HG03095 (cell line): Measurements from ENCODE around the gene OXA1L.
A peak's percentile ranks its signal among the peaks of the same experiment; 100 is the strongest.
"Not testable (repeated sequence)": the region's sequence is repeated elsewhere in the genome, so short reads cannot be mapped to it uniquely, and the experiment has no call there.

ENCODE experiments used
- ATAC-seq: cut with Tn5 transposase; IDR thresholded peaks from one replicate; pipeline ENCODE4 v1.9.1; 2021; ENCODE audit warnings: moderate library complexity; ENCODE audit not compliant: unreplicated experiment

OXA1L gene

GRCh38 chr14:22798528-22798927 lies 32.0 kb downstream of the OXA1L start:
- no peak for ATAC-seq

GRCh38 chr14:22800346-22800745 lies 33.9 kb downstream of the OXA1L start:
- no peak for ATAC-seq

- ATAC-seq = no peak
Observed at GRCh38 chr14:22801716-22802115, 35.2 kb downstream of the OXA1L start.

GRCh38 chr14:22802860-22803686 lies 36.6 kb downstream of the OXA1L start:
- peak; percentile 49 for ATAC-seq

- peak; percentile 34 for ATAC-seq
Observed at GRCh38 chr14:22803687-22803974, 37.1 kb downstream of the OXA1L start.

GRCh38 chr14:22805235-22805634 lies 38.7 kb downstream of the OXA1L start:
- not testable (repeated sequence) for ATAC-seq

GRCh38 chr14:22807432-22808087 lies 41.1 kb downstream of the OXA1L start:
- no peak for ATAC-seq

GRCh38 chr14:22808388-22809209 lies 42.1 kb downstream of the OXA1L start:
- ATAC-seq = no peak

- ATAC-seq = no peak
Observed at GRCh38 chr14:22811722-22812121, 45.2 kb downstream of the OXA1L start.

- ATAC-seq = no peak
Observed at GRCh38 chr14:22812744-22813143, 46.3 kb downstream of the OXA1L start.

- no peak for ATAC-seq
Observed at GRCh38 chr14:22813145-22813544, 46.7 kb downstream of the OXA1L start.

- no peak for ATAC-seq
Observed at GRCh38 chr14:22814373-22814772, 47.9 kb downstream of the OXA1L start.

- no peak for ATAC-seq
Observed at GRCh38 chr14:22814941-22815713, 48.6 kb downstream of the OXA1L start, which contains the start of gene SLC7A7. Gene SLC7A7 (minus strand): TSS chr14:22815435. CDS start chr14:22813398, 2,037 bp downstream.

- peak; percentile 46 for ATAC-seq
Observed at GRCh38 chr14:22819151-22819988, 52.9 kb downstream of the OXA1L start.

- no peak for ATAC-seq
Observed at GRCh38 chr14:22820731-22821130, 54.2 kb downstream of the OXA1L start.

- ATAC-seq = no peak
Observed at GRCh38 chr14:22821193-22822015, 54.9 kb downstream of the OXA1L start.

GRCh38 chr14:22822016-22822570 lies 55.6 kb downstream of the OXA1L start:
- ATAC-seq = no peak
